Sigmoid colon (tissue), 4 donors: ENCODE measurements around the gene NLGN4X.

ENCODE experiments used
- EP300 ChIP-seq, 4 donors: sonication (generic); formaldehyde crosslinking; IDR thresholded peaks; one replicate each; pipeline ENCODE4 v1.6.1; 2017; ENCODE audit warnings: antibody characterized with exemption in 4 of 4
- POLR2A ChIP-seq, 2 donors: fragments of 450-650 bp; IDR thresholded peaks; one replicate each; pipeline ENCODE4 v1.6.1; 2016; ENCODE audit warnings: antibody characterized with exemption in 2 of 2, mild to moderate bottlenecking in 2 of 2, moderate library complexity in 2 of 2
- POLR2AphosphoS5 ChIP-seq, 4 donors: sonication (generic); formaldehyde crosslinking; IDR thresholded peaks; one replicate each; pipeline ENCODE4 v1.6.1; 2017; ENCODE audit warnings: antibody characterized with exemption in 4 of 4
- TF ChIP-seq, protein P1 (sequence below), 4 experiments: fragments of 450-650 bp in 3 of 4; fragments of 200-600 bp in 1 of 4; IDR thresholded peaks; one replicate each; pipeline ENCODE4 v1.5.1; 2016 to 2019; ENCODE audit warnings: antibody characterized with exemption in 4 of 4, mild to moderate bottlenecking in 3 of 4, moderate library complexity in 2 of 4

DNA sequence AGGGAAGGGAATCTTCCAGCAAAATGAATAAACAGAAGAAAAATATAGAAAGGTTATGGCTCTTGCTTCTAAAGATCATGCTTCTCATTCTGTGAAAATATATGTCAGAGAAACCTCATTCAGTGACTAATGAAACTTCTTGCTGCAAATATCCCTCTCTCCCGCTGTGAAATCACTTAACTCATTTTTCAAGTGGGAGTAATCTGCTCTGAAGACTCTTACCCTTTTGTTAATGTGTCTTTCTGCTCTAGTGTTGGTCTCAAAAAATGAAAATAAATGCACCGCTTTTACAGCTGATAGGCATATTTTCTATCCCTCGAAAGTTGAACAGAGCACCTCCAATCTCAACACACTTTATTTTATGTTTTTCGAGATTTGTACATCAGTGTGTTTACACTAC, 252.3 kb downstream of the NLGN4X start:
- TF ChIP-seq, protein P1, sequence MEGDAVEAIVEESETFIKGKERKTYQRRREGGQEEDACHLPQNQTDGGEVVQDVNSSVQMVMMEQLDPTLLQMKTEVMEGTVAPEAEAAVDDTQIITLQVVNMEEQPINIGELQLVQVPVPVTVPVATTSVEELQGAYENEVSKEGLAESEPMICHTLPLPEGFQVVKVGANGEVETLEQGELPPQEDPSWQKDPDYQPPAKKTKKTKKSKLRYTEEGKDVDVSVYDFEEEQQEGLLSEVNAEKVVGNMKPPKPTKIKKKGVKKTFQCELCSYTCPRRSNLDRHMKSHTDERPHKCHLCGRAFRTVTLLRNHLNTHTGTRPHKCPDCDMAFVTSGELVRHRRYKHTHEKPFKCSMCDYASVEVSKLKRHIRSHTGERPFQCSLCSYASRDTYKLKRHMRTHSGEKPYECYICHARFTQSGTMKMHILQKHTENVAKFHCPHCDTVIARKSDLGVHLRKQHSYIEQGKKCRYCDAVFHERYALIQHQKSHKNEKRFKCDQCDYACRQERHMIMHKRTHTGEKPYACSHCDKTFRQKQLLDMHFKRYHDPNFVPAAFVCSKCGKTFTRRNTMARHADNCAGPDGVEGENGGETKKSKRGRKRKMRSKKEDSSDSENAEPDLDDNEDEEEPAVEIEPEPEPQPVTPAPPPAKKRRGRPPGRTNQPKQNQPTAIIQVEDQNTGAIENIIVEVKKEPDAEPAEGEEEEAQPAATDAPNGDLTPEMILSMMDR (IDR thresholded peaks at IDR 0.05): no peak
- TF ChIP-seq POLR2AphosphoS5 (IDR thresholded peaks at IDR 0.05) (no peak), EP300 (IDR thresholded peaks at IDR 0.05) (no peak), POLR2A (IDR thresholded peaks at IDR 0.05) (no peak)
